Mesenchymal stem cell (in vitro differentiated cells and primary cell): ENCODE measurements around the gene STK38.
A peak's percentile ranks its signal among the peaks of the same experiment; 100 is the strongest.

Experiments
- DNase-seq: peaks from one replicate; pipeline ENCODE4 v3.0.0-alpha.2; 2013
- H2AFZ ChIP-seq: one replicate; pipeline ENCODE4 v1.6.1; 2013; ENCODE audit warnings: low read depth, mild to moderate bottlenecking, control low read depth, inconsistent platforms, low read length, moderate library complexity
- H2AK5ac ChIP-seq: 2 replicates; pipeline ENCODE4 v1.6.1; 2013; ENCODE audit warnings: low read length, moderate library complexity, mild to moderate bottlenecking, inconsistent platforms; ENCODE audit not compliant: severe bottlenecking
- H2BK120ac ChIP-seq: one replicate; pipeline ENCODE4 v1.6.1; 2013; ENCODE audit warnings: low read depth, mild to moderate bottlenecking, inconsistent platforms, low read length, moderate library complexity
- H2BK12ac ChIP-seq, 2 experiments: one replicate each; pipeline ENCODE4 v1.6.1; 2013; ENCODE audit warnings: inconsistent platforms in 2 of 2, low read length in 2 of 2, mild to moderate bottlenecking in 2 of 2, moderate library complexity in 2 of 2, control low read depth in 1 of 2
- H2BK15ac ChIP-seq: one replicate; pipeline ENCODE4 v1.6.1; 2013; ENCODE audit warnings: mild to moderate bottlenecking, low read depth, inconsistent platforms; ENCODE audit not compliant: poor library complexity, severe bottlenecking
- H2BK5ac ChIP-seq: 2 replicates; pipeline ENCODE4 v1.6.1; 2013; ENCODE audit warnings: low read depth, mild to moderate bottlenecking, low read length, control low read depth, inconsistent platforms; ENCODE audit not compliant: poor library complexity, severe bottlenecking
- H3K14ac ChIP-seq, 2 experiments: one replicate each; pipeline ENCODE4 v1.6.1; 2013; ENCODE audit warnings: inconsistent platforms in 2 of 2, low read length in 2 of 2, control low read depth in 1 of 2, mild to moderate bottlenecking in 1 of 2, moderate library complexity in 1 of 2
- H3K18ac ChIP-seq, 2 experiments: one replicate each; pipeline ENCODE4 v1.6.1; 2013; ENCODE audit warnings: inconsistent platforms in 2 of 2, low read length in 2 of 2, control low read depth in 1 of 2, low read depth in 1 of 2, mild to moderate bottlenecking in 1 of 2
- H3K23ac ChIP-seq, 2 experiments: one replicate each; pipeline ENCODE4 v1.6.1; 2013; ENCODE audit warnings: inconsistent platforms in 2 of 2, low read length in 2 of 2, mild to moderate bottlenecking in 2 of 2, moderate library complexity in 2 of 2, control low read depth in 1 of 2
- H3K27ac ChIP-seq: 2 replicates; pipeline ENCODE4 v1.5.1; 2013; ENCODE audit warnings: mild to moderate bottlenecking, moderate library complexity, low read length, control low read depth, inconsistent platforms; ENCODE audit not compliant: poor library complexity, severe bottlenecking
- H3K27me3 ChIP-seq, 2 experiments: 2 replicates each; pipeline versions ENCODE4 v1.6.1 to v1.7.0; 2013; ENCODE audit warnings: low read length in 2 of 2, mild to moderate bottlenecking in 2 of 2, moderate library complexity in 2 of 2, control low read depth in 1 of 2, inconsistent platforms in 1 of 2; ENCODE audit not compliant: control insufficient read depth in 1 of 2, insufficient read depth in 1 of 2
- H3K36me3 ChIP-seq, 2 experiments: 2 replicates each; pipeline versions ENCODE4 v1.6.1 to v1.7.0; 2013; ENCODE audit warnings: low read length in 2 of 2, control low read depth in 1 of 2, inconsistent platforms in 1 of 2, low read depth in 1 of 2, mild to moderate bottlenecking in 1 of 2; ENCODE audit not compliant: insufficient read depth in 2 of 2, control insufficient read depth in 1 of 2
- H3K4ac ChIP-seq, 2 experiments: one replicate each; pipeline ENCODE4 v1.6.1; 2013; ENCODE audit warnings: inconsistent platforms in 2 of 2, low read length in 2 of 2, mild to moderate bottlenecking in 2 of 2, moderate library complexity in 2 of 2, control low read depth in 1 of 2, low read depth in 1 of 2
- H3K4me1 ChIP-seq: 2 replicates; pipeline ENCODE4 v1.6.1; 2013; ENCODE audit warnings: low read depth, low read length, control low read depth; ENCODE audit not compliant: control insufficient read depth, insufficient read depth
- H3K4me2 ChIP-seq: 2 replicates; pipeline ENCODE4 v1.6.1; 2013; ENCODE audit warnings: low read length, mild to moderate bottlenecking, inconsistent platforms; ENCODE audit not compliant: poor library complexity, severe bottlenecking
- H3K4me3 ChIP-seq, 2 experiments: 2 replicates each; pipeline versions ENCODE4 v1.5.1 to v1.7.0; 2013; ENCODE audit warnings: low read length in 2 of 2, mild to moderate bottlenecking in 2 of 2, control low read depth in 1 of 2, low read depth in 1 of 2; ENCODE audit not compliant: insufficient read depth in 1 of 2
- H3K79me1 ChIP-seq: replicated peaks from 2 replicates; pipeline ENCODE4 v1.6.1; 2013; ENCODE audit warnings: mild to moderate bottlenecking, control low read depth, low read length, inconsistent platforms; ENCODE audit not compliant: poor library complexity, severe bottlenecking
- H3K9ac ChIP-seq: 2 replicates; pipeline ENCODE4 v1.7.0; 2013; ENCODE audit warnings: mild to moderate bottlenecking, low read length, moderate library complexity
- H3K9me3 ChIP-seq: 2 replicates; pipeline ENCODE4 v1.7.0; 2013; ENCODE audit warnings: mild to moderate bottlenecking, low read length; ENCODE audit not compliant: control insufficient read depth
- H4K8ac ChIP-seq: one replicate; pipeline ENCODE4 v1.6.1; 2013; ENCODE audit warnings: inconsistent platforms, mild to moderate bottlenecking, low read length, moderate library complexity
- H4K91ac ChIP-seq: one replicate; pipeline ENCODE4 v1.6.1; 2013; ENCODE audit warnings: mild to moderate bottlenecking, low read length, inconsistent platforms
- WGBS: methylation state at CpG from one replicate; pipeline ENCODE4 v1.1.7; 2013; ENCODE audit warnings: mixed read lengths; 5-methylcytosine and 5-hydroxymethylcytosine counted together

STK38 gene

GRCh38 chr6:36504982-36505381 is 42.3 kb downstream of the STK38 start:
- no peaks in the 10 kb centered on the region for H3K9me3 ChIP-seq
- peaks cover 8% of the 10 kb centered on the region for H3K4me1 ChIP-seq
- H3K36me3 ChIP-seq, result peaks cover 17 to 77% of the 10 kb centered on the region in 2 experiments
- H4K8ac ChIP-seq, result no peak overlapping the region
- no peak for DNase-seq
- no peak overlapping the region for H2BK120ac ChIP-seq
- H2AK5ac ChIP-seq, result no peak overlapping the region
- H3K79me1 ChIP-seq, result peaks cover 4% of the 10 kb centered on the region
- H2BK5ac ChIP-seq, result no peak overlapping the region
- H3K18ac ChIP-seq, result no peak overlapping the region
- H3K27ac ChIP-seq, result peak overlapping the region; percentile 23
- H3K4ac ChIP-seq, result no peak overlapping the region
- no peak overlapping the region for H2BK15ac ChIP-seq
- H3K4me2 ChIP-seq, result no peak overlapping the region
- no peak overlapping the region for H4K91ac ChIP-seq
- H2AFZ ChIP-seq, result no peak overlapping the region
- no peak overlapping the region for H3K14ac ChIP-seq
- H3K27me3 ChIP-seq, result no peaks in the 10 kb centered on the region
- no peak overlapping the region for H3K4me3 ChIP-seq
- H3K23ac ChIP-seq, result no peak overlapping the region
- no peak overlapping the region for H2BK12ac ChIP-seq
- WGBS, result 100% methylated on average over 1 of the region's 2 CpGs
- H3K9ac ChIP-seq, result no peak overlapping the region

- H2BK12ac ChIP-seq, result no peak overlapping the region
- no peak for DNase-seq
- whole genome bisulfite sequencing, result no CpG with 5 or more reads among the region's 3 CpGs
- H3K18ac ChIP-seq, result no peak overlapping the region
- peaks cover 15 to 78% of the 10 kb centered on the region in 2 experiments for H3K36me3 ChIP-seq
- H3K4me3 ChIP-seq, result no peak overlapping the region
- H3K4ac ChIP-seq, result no peak overlapping the region
- H3K27me3 ChIP-seq, result no peaks in the 10 kb centered on the region
- H2AK5ac ChIP-seq, result no peak overlapping the region
- H3K23ac ChIP-seq, result no peak overlapping the region
- no peaks in the 10 kb centered on the region for H3K9me3 ChIP-seq
- no peak overlapping the region for H3K14ac ChIP-seq
- H3K4me1 ChIP-seq, result peaks cover 10% of the 10 kb centered on the region
- H3K79me1 ChIP-seq, result peaks cover 6% of the 10 kb centered on the region
- no peak overlapping the region for H2BK15ac ChIP-seq
- no peak overlapping the region for H2AFZ ChIP-seq
- no peak overlapping the region for H3K27ac ChIP-seq
- H3K4me2 ChIP-seq, result no peak overlapping the region
- no peak overlapping the region for H2BK5ac ChIP-seq
- no peak overlapping the region for H4K91ac ChIP-seq
- no peak overlapping the region for H3K9ac ChIP-seq
- H4K8ac ChIP-seq, result no peak overlapping the region
- no peak overlapping the region for H2BK120ac ChIP-seq
Measured at GRCh38 chr6:36504181-36504580, 43.1 kb downstream of the STK38 start.

DNA sequence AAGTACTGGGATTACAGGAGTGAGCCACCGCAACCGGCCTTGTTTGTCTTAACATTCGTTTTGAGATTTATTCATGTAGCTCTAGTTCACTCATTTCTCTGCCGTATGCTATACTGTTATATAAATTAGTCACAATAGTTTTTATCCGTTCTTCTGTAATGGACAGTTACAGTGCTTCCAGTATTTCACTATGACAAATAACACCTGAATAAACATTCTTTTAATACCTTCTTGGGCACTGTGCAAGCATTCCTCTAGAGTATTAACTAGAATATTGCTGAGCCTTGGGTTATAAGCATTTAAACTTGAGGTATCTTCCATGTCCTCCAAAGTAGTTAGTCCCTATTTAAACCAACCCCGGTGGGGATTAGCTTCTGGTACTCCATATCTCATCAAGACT is 45.6 kb downstream of the STK38 start:
- no peak overlapping the region for H3K23ac ChIP-seq
- H4K8ac ChIP-seq, result no peak overlapping the region
- no peak overlapping the region for H2BK5ac ChIP-seq
- H3K4me3 ChIP-seq, result no peak overlapping the region
- H3K18ac ChIP-seq, result no peak overlapping the region
- DNase-seq, result no peak
- H3K4ac ChIP-seq, result no peak overlapping the region
- H3K36me3 ChIP-seq, result peaks cover 14 to 83% of the 10 kb centered on the region in 2 experiments
- H2AK5ac ChIP-seq, result no peak overlapping the region
- peak overlapping the region; percentile 77 for H3K27ac ChIP-seq
- no peak overlapping the region for H2BK15ac ChIP-seq
- peaks cover 7% of the 10 kb centered on the region for H3K4me1 ChIP-seq
- no peak overlapping the region for H3K9ac ChIP-seq
- H2BK120ac ChIP-seq, result no peak overlapping the region
- no peaks in the 10 kb centered on the region for H3K27me3 ChIP-seq
- H3K4me2 ChIP-seq, result no peak overlapping the region
- no peak overlapping the region for H2BK12ac ChIP-seq
- H3K14ac ChIP-seq, result no peak overlapping the region
- H3K9me3 ChIP-seq, result no peaks in the 10 kb centered on the region
- 100% methylated on average over 2 of the region's 6 CpGs for WGBS
- H2AFZ ChIP-seq, result no peak overlapping the region
- no peak overlapping the region for H4K91ac ChIP-seq
- peaks cover 12% of the 10 kb centered on the region for H3K79me1 ChIP-seq

DNA sequence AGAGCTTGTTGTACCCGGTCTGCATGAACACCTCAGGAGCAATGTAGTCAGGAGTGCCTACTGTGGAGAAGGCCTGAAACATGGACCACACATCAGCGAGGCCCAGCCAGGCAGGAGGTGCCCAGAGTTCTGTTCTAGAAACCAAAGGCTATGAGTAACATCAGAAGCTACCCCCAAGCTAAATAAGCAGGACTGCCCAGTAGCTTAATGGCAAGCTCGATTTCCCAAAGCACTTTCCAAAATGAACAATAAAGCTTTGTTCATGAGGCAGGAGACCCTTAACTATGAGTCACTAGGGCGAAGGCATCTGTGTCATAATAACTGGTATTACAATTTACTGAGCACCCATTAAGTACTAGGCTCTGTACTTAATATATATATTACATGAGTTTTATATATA is 47.4 kb downstream of the STK38 start:
- WGBS, result 83% methylated on average over 3 of the region's 4 CpGs
- no peak overlapping the region for H3K4ac ChIP-seq
- H3K36me3 ChIP-seq, result peaks cover 22 to 86% of the 10 kb centered on the region in 2 experiments
- peaks cover 15% of the 10 kb centered on the region for H3K79me1 ChIP-seq
- H3K9ac ChIP-seq, result no peak overlapping the region
- H2BK15ac ChIP-seq, result no peak overlapping the region
- no peak overlapping the region for H3K4me2 ChIP-seq
- H3K18ac ChIP-seq, result no peak overlapping the region
- H3K4me3 ChIP-seq, result no peak overlapping the region
- H2AFZ ChIP-seq, result no peak overlapping the region
- H2BK12ac ChIP-seq, result no peak overlapping the region
- H3K27ac ChIP-seq, result no peak overlapping the region
- H3K27me3 ChIP-seq, result no peaks in the 10 kb centered on the region
- H2BK5ac ChIP-seq, result no peak overlapping the region
- no peak for DNase-seq
- no peak overlapping the region for H3K23ac ChIP-seq
- H2BK120ac ChIP-seq, result no peak overlapping the region
- H4K91ac ChIP-seq, result no peak overlapping the region
- H3K4me1 ChIP-seq, result peaks cover 7% of the 10 kb centered on the region
- no peak overlapping the region for H4K8ac ChIP-seq
- no peaks in the 10 kb centered on the region for H3K9me3 ChIP-seq
- no peak overlapping the region for H3K14ac ChIP-seq
- no peak overlapping the region for H2AK5ac ChIP-seq
